HG03060 (cell line): ENCODE data around the gene DCC.
"Not testable (repeated sequence)": the region's sequence is repeated elsewhere in the genome, so short reads cannot be mapped to it uniquely, and the experiment has no call there.

Experiments
- ATAC-seq: cut with Tn5 transposase; IDR thresholded peaks from one replicate; pipeline ENCODE4 v1.9.1; 2021; ENCODE audit warnings: low read depth, moderate number of reproducible peaks; ENCODE audit not compliant: unreplicated experiment

Gene DCC

DNA sequence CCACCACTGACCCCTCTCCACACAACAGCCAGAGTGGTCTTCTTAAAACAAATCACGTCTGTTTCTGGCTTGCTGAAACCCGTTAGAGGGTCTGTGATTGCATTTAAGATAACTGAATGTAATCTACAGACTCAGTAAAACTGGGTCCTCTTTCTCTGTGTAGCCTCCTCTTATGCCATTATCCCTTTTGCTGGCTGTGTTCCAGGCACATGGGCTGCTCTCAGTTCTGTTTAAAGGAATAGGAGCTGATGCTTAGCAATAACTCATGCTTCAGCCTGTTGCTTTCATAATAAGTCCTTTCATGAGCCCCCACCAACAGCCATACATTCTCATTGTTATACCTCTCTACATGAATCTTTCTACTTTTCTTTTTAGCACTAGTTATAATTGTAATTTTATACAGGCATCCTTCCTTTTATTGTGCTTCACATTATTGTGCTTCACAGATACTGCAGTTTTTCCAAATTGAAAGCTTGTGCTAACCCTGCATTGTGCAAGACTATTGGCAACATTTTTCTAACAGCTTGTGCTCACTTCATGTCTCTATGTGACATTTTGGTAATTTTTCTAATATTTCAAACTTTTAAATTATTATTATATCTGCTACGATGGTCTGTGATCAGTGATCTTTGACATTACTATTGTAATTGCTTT, 1101.9 kb downstream of the DCC start:
- ATAC-seq, result no peak

DNA sequence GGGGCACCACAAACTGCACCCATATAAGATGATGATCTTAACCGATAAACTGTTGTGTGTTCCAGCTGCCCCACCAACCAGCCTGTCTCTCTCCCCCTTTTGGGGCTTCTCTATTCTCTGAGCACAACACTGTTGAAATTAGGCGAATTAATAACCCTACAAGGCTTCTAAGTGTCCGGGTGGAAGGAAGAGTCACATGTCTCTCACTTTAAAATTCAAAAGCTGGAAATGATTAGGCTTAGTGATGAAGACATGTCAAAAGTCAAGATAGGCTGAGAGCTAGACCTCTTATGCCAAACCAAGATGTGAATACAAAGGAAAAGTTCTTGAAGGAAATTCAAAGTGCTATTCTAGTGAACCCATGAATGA, 1102.4 kb downstream of the DCC start:
- no peak for ATAC-seq

DNA sequence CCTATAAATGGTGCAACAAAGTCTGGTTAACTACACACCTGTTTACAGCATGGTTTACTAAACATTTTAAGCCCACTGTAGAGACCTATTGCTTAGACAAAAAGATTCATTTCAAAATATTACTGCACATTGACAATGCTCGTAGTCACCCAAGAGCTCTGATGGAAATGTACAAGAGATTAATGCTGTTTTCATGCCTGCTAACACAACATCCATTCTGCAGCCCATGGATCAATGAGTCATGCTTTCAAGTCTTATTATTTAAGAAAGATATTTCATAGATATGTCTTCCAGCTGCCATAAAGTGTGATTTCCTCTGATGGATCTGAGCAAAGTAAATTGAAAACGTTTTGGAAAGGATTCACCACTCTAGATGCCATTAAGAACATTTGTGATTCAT, 1103.3 kb downstream of the DCC start:
- no peak for ATAC-seq

DNA sequence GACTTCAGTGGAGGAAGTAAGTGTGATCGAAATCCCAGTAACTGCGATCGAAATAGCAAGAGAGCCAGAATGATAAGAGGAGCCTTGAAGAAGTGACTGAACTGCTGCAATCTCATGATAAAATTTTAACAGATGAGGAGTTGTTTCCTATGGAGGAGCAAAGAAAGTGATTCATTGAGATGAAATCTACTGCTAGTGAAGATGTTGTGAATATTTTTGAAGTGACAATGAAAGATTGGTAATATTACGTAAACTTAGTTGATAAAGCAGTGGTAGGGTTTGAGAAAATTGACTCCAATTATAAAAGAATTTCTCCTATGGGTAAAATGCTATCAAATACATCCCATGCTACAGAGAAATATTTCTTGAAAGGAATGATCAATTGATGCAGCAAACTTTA, 1103.8 kb downstream of the DCC start:
- ATAC-seq, result no peak

DNA sequence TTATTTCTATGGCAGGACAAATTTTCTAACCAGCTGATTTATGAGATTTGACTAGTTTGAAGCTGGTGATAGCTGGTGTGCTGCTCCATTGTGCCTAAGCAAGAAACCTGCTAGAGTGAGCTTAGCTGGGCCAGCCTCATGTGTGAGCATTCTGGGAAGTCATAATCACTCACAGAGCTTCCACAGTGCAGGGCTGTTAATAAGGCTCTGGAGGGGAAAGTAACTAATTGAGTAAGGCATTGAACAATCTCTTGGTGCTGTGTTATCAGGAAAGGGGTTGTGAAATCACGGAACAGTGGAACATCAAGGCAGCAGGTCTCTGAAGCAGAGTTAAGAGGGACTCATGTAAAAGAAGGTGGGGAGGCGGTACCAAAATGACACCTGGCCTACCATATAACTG, 1111.9 kb downstream of the DCC start:
- no peak for ATAC-seq

DNA sequence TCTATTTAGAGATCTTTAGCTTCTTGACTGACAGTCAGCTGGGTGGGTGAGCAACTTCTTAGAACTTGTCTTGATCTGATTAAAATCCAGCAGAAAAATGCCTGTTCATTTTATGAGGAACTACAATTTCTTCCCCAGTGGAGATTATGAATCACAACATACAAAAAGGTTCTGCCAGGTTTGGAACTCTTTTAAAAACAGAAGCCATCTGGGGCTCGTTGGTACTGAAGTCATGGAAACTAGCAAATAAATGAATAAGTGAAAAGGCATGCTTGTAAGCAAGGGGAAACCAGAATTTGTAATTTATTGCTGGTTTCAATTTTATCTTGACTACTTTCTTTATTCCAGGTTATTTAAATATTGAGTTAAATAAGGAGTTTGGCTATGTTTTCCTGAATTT, 1117.1 kb downstream of the DCC start:
- no peak for ATAC-seq

DNA sequence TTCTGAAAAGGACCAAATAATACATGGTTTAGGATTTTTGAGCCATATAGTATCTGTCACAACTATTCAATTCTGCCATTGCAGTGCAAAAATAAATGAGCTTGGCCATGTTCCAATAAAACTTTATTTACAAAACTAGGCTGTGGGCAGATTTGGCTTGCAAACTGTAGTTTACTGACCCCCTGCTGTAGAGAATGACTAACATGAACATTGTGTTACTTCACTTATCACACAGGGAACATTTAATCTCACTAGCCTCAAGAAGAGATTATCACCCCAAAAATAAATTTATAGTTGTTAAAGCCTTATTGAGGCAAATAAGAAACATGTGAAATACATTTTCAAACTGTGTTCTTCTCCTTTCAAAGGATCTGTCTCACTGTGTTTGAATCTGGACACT, 1118.3 kb downstream of the DCC start:
- no peak for ATAC-seq

DNA sequence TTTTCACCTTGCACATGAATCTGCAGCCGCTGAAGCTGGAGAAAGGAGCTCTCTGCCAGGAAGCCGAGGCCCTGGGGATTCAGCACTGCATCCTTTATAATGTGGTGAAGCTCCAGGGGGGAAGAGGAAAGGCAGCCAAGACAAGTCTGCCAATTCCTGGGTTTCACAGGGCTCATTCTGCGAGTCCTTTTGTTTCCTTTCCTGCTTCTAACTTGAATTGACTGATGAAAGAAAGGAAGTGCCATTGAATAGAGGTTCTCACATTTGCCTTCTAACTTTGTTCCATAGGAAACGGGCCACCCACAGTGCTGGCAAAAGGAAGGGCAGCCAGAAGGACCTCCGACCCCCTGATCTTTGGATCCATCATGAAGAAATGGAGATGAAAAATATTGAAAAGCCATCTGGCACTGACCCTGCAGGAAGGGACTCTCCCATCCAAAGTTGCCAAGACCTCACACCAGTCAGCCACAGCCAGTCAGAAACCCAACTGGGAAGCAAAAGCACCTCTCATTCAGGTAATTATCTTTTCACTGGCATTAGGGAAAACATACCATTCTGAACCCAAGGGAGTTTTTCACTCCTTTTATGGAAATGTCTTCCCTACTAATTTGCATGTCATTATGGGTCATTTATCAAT, 1119.1 kb downstream of the DCC start:
- no peak for ATAC-seq

DNA sequence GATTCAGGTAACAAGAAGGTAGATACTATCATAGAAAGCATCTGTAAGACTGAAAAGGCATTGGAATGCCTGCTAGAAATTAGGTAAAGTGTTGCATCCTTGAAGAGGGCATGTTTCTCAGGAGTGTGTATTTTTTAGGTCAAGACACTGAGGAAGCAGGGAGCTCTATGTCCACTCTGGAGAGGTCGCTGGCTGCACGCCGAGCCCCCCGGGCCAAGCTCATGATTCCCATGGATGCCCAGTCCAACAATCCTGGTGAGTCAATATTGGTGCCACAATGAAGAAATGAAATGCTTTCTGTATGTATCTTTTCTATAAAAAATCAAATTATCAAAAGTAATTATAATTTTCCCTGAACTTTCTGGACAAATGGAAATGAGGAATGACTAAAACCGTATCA, 1127.8 kb downstream of the DCC start:
- no peak for ATAC-seq

DNA sequence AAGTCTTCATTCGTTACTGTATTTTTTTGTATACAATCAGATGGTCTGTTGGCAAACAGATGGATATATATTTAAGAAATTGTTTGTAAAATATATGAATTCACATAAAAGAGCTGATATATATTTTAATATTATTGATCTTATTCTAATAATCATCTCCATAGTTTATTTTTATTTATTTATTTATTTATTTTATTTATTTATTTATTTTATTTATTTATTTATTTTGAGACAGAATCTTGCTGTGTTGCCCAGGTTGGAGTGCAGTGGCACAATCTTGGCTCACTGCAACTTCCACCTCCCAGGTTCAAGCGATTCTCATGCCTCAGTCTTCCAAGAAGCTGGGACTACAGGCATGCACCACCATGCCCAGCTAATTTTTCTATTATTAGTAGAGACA, 1128.2 kb downstream of the DCC start:
- ATAC-seq, result not testable (repeated sequence)

DNA sequence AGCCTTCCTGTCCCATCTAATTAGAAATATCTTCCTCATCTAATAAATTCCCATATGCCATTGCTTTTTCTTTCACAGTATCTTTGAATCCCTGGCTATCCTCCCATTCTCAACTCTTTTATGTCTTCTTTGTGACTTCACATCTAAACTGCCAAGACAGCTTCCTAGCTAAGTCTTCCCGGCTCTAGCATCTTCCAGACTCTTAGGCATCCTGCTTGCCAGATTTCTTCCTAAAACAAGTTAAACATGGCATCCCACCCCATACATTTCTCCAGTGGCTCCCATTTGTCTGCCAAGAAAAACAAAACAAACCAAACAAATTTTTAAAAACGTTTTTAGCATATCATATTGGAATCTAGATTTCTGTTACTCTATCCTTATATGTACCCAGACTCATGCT, 1132.5 kb downstream of the DCC start:
- no peak for ATAC-seq

DNA sequence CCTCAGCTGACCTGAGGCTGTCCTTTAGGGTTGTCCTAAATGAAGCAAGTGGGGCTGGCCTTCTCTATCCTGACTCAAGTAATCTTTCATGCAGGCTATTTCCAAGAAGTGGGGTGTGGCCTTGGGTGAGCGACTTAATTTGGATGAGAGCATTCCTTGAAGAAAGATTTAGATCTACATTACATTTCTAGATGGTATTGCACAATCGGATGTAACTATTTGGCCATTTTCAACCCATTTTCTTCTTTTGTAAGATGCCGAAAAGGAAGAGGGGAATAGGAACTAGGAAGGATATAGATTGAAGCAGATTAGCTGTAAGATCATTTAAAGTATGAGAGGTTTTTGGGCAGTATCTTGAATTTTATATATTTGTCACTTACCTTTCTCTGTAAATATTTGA, 1138.2 kb downstream of the DCC start:
- no peak for ATAC-seq

DNA sequence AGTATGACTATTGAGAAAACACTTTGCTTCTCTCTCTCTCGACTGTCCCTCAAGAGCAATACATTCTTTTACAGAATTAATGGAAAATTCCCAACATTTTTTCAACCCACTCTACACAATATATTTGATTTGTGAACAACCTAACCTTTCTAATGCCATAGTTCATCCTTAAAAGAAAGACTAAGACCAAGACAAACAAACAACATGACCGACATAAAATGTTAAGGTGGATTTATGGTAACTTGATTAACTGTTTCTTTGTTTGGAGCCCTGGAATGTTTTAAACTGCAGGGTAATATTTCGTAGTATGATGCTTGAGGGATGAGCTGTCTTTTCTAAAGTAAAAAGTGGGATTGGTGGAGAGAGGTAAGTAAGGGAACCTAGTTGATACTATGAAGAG, 1146.3 kb downstream of the DCC start:
- ATAC-seq, result no peak

DNA sequence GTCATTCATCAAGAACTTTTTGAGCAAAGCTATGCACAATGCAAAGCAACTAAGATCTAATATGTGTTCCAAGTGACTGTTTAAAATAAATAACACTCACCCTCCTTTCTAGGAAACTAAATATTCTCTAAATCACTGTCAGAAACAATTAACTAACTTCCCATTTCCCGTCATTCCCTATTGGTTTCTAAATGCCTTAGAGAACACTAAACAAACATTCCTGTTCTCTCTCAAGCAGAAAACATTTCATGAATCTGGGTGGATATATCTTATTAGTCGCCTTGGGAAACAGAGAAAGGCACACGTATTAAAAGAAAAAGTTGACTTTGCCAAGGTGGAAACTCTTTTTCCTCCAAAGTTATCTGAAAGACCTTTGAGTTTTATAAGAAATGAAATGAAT, 1149.3 kb downstream of the DCC start:
- no peak for ATAC-seq

DNA sequence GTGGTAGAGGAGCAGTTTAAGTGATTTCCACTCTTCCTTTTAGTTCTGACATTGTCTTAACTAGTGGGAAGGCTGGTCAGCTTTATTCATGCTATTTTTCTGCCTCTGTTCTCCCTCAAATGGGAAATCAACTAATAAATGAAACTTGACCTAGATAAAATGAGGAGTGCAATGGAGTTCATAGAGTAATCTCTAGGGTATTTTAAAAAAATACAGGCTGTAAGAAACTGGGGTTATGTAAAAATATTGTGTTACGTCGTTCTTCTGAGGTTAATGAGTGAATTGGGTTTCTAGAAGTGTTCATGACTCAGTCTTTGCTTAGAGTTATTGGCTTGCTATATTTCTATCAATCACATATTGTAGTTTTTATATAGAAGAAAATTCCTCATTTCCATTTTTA, 1150.0 kb downstream of the DCC start:
- no peak for ATAC-seq

DNA sequence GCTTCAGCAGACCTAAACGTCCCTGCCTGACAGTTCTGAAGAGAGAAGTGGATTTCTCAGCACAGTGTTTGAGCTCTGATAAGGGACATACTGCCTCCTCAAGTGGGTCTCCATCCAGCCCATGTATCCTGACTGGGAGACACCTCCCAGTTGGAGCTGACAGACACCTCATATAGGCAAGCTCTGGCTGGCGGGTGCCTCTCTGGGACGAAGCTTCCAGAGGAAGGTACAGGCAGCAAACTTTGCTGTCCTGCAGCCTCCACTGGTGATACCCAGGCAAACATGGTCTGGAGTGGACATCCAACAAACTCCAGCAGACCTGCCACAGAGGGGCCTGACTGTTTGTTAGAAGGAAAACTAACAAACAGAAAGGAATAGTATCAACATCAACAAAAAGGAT, 1156.0 kb downstream of the DCC start:
- no peak for ATAC-seq

DNA sequence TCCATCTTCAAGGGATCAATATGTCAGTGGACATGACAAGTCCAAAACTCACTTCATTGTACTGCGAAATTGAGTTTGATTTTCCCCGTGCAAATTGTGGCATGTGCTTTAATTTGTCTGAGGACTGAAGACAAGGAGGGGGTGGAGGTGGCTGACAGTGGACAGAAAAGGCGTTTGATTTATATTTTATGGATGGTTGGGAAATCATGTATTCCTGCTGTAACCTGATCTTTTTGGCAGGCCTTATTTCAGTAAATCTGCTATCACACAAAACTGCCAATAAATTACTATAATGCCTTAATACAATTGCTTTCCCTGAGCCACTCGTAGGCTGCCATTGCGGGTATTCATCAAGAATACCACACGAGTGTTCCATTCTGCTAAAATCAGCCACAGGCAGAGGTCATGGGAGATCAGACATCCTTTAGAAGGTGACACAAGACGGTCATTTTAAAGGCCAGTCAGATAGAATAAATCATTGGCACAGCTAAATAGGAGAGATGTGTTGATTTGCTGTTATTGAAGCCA, 1164.0 kb downstream of the DCC start:
- no peak for ATAC-seq

DNA sequence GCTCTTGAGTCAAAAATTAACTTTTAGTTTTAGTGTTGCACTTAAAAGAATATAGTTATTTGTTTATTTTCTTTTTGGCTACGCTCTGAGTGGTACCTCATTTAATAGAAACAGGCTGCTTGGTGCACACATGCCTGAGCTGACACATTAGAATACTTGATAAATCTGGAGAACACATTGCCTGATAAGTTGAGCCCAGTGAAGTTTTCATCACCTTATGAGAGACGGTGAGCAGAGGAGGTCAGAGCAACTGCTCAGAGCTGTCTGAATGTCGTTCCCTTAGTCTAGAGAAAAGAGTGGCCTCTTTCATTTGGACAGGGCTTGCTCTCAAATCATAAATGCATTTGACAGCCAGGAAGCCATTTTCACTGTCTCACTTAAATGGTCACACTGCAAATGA, 1168.5 kb downstream of the DCC start:
- no peak for ATAC-seq

DNA sequence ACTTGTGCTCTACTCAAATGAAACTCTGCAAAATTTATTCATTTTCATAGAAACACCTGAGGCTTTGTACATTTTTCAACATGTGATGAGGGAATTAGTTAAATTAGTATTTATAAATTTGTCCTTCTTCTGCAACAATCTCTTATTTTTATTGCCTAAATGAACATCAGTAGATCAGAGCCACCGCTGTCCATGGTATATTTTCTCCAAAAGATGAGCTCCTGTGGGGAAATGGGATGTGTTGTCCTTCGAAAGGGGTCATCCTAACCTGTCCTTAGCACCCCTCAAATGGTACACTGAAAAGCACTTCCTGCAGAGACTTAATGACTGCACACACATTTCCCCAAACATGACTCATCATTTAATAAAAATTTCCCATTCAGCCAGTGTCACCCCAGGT, 1169.9 kb downstream of the DCC start:
- ATAC-seq, result no peak

DNA sequence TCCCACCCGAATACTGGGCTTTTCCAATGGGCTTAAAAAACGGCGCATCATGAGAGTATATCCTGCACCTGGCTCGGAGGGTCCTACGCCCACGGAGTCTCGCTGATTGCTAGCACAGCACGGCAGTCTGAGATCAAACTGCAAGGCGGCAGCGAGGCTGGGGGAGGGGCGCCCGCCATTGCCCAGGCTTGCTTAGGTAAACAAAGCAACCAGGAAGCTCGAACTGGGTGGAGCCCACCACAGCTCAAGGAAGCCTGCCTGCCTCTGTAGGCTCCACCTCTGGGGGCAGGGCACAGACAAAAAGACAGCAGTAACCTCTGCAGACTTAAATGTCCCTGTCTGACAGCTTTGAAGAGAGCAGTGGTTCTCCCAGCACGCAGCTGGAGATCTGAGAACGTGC, 1171.7 kb downstream of the DCC start:
- ATAC-seq, result not testable (repeated sequence)

DNA sequence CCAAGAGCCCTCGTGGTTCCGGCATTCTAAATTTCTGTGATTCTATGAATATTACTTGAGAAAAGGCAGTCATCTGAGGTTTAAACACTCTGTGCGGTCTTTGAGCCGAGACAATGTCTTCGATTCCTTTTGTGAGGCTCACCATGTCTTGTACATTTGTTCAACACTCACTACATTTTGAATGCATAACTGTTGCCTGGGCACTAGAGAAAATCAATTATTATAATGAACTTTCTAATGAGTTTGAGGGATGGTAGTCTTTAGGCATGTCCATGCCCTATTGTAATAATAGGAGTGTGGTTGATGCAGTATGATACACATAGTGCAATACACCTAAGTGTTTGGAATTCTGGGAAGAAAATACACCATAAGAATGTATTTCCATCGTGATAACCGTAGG, 1181.1 kb downstream of the DCC start:
- ATAC-seq, result no peak

DNA sequence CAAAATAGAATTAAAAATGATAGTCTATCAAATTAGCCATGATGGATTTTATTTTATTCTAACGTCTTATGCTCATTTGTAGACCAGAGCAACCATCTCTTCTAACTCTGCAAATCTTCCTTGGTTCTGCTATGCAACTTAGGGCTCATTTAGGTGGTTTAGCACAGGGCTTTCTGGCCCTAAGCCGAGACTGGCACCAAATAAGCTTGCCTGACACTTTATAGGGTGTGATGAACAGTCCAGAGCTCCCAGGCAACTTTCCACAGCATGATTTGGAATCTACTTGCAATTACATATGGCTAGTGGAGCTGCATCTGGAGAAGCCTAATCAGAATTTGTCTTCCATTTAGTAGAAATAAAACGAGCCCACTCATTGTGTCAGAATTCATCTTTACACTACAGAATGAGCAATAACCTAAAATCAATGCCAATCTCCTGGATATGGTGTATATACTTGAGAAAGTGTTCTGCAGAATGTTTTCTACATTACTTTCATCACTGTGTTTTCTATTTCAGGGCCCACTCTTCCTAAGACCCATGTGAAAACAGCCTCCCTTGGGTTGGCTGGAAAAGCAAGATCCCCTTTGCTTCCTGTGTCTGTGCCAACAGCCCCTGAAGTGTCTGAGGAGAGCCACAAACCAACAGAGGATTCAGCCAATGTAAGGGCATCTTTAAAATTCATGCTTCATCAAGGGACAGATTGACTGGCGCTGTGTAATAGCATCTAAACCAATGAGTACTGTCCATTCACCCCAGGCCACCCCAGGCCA, 1186.3 kb downstream of the DCC start:
- ATAC-seq, result no peak
